GM21423 (cell line): Measurements from ENCODE around the gene DPP3.
"Not testable (repeated sequence)": the region's sequence is repeated elsewhere in the genome, so short reads cannot be mapped to it uniquely, and the experiment has no call there.

Source experiments
- ATAC-seq: cut with Tn5 transposase; IDR thresholded peaks from one replicate; pipeline ENCODE4 v1.9.1; 2021; ENCODE audit warnings: mild to moderate bottlenecking, moderate library complexity; ENCODE audit not compliant: unreplicated experiment

The DPP3 gene

GRCh38 chr11:66480117-66480938, at the start of gene DPP3:
Gene DPP3, plus strand, starts transcription at chr11:66480434. Its CDS starts 1,767 bp downstream, at chr11:66482201.
- peak; percentile 88 for ATAC-seq

GRCh38 chr11:66431287-66431686, 48.9 kb upstream of the DPP3 start:
- ATAC-seq: not testable (repeated sequence)

- ATAC-seq: not testable (repeated sequence)
Measured at GRCh38 chr11:66431871-66432329, 48.3 kb upstream of the DPP3 start.

- no peak for ATAC-seq
Measured at GRCh38 chr11:66432597-66432996, 47.6 kb upstream of the DPP3 start.

GRCh38 chr11:66437979-66438503, 42.2 kb upstream of the DPP3 start:
- no peak for ATAC-seq

- peak; percentile 90 for ATAC-seq
Measured at GRCh38 chr11:66438504-66439466, 41.4 kb upstream of the DPP3 start, which contains the start of gene MRPL11. Gene MRPL11, minus strand, starts transcription at chr11:66438848. Its CDS starts 94 bp downstream, at chr11:66438754.

- not testable (repeated sequence) for ATAC-seq
Measured at GRCh38 chr11:66440101-66440939, 39.9 kb upstream of the DPP3 start.

- not testable (repeated sequence) for ATAC-seq
Measured at GRCh38 chr11:66440940-66441282, 39.3 kb upstream of the DPP3 start.

GRCh38 chr11:66443602-66444001, 36.6 kb upstream of the DPP3 start:
- no peak for ATAC-seq

GRCh38 chr11:66447012-66447411, 33.2 kb upstream of the DPP3 start:
- ATAC-seq: no peak

- no peak for ATAC-seq
Measured at GRCh38 chr11:66448523-66448922, 31.7 kb upstream of the DPP3 start.

- ATAC-seq: no peak
Measured at GRCh38 chr11:66450560-66450959, 29.7 kb upstream of the DPP3 start.

- ATAC-seq: no peak
Measured at GRCh38 chr11:66451663-66452062, 28.6 kb upstream of the DPP3 start.

- ATAC-seq: no peak
Measured at GRCh38 chr11:66454247-66454646, 26.0 kb upstream of the DPP3 start.

GRCh38 chr11:66454828-66455227, 25.4 kb upstream of the DPP3 start:
- ATAC-seq: no peak

- no peak for ATAC-seq
Measured at GRCh38 chr11:66457826-66458225, 22.4 kb upstream of the DPP3 start.

- ATAC-seq: peak; percentile 64
Measured at GRCh38 chr11:66459138-66459778, 21.0 kb upstream of the DPP3 start.

- no peak for ATAC-seq
Measured at GRCh38 chr11:66462010-66462409, 18.2 kb upstream of the DPP3 start.

- no peak for ATAC-seq
Measured at GRCh38 chr11:66462911-66463310, 17.3 kb upstream of the DPP3 start.

GRCh38 chr11:66464116-66464515, 16.1 kb upstream of the DPP3 start:
- ATAC-seq: not testable (repeated sequence)
